Panc1 (cell line): Measurements from ENCODE around the gene GBP5. TPM values are rescaled to one million over a fixed set of nuclear protein-coding genes. Genes with fewer than 3 reads are reported as not detected.

Experiments
- ATAC-seq: fragments of 200-7000 bp; cut with Tn5 transposase; 2 replicates; pipeline ENCODE4 v1.9.1; 2020; ENCODE audit warnings: mild to moderate bottlenecking, moderate library complexity
- BruUV-seq: library from RNA; stranded (reverse); fragments of 400-500 nt; replicated peaks from 2 replicates; lab custom pipeline; 2021; lab: Mats Ljungman, UMichigan
- CTCF ChIA-PET: fragments of 300-600 bp; sonication (Branson Sonifier 250); formaldehyde crosslinking; loops from one replicate; lab custom pipeline; 2022; ENCODE audit warnings: antibody characterized with exemption; lab: Charles Lee
- POLR2A ChIA-PET: fragments of 300-600 bp; sonication (Branson Sonifier 250); formaldehyde crosslinking; loops from one replicate; lab custom pipeline; 2022; ENCODE audit warnings: antibody characterized with exemption; lab: Charles Lee
- DNase-seq: peaks from one replicate; pipeline ENCODE4 v3.0.0-alpha.2; 2010; ENCODE audit warnings: low read depth, low spot score
- H3K27ac ChIP-seq: 2 replicates; pipeline ENCODE4 v1.5.1; 2011; ENCODE audit warnings: mild to moderate bottlenecking, low read length, inconsistent platforms
- H3K27me3 ChIP-seq: fragments of 200-500 bp; sonication (Bioruptor generic); 2 replicates; pipeline ENCODE4 v1.6.0; 2014; ENCODE audit warnings: low read length, inconsistent platforms; ENCODE audit not compliant: control insufficient read depth, insufficient read depth
- H3K36me3 ChIP-seq: fragments of 200-500 bp; sonication (Bioruptor generic); 2 replicates; pipeline ENCODE4 v1.5.1; 2014; ENCODE audit warnings: inconsistent platforms, mild to moderate bottlenecking, low read length, moderate library complexity; ENCODE audit not compliant: control insufficient read depth, insufficient read depth
- H3K4me1 ChIP-seq: 2 replicates; pipeline ENCODE4 v1.5.1; 2011; ENCODE audit warnings: inconsistent platforms, mild to moderate bottlenecking, low read length, moderate library complexity; ENCODE audit not compliant: control insufficient read depth, insufficient read depth
- H3K4me3 ChIP-seq, 2 experiments: 2 replicates each; pipeline ENCODE4 v1.5.1; 2011 to 2012; ENCODE audit warnings: low read depth in 2 of 2, low read length in 2 of 2, mild to moderate bottlenecking in 2 of 2, inconsistent platforms in 1 of 2, moderate library complexity in 1 of 2
- H3K9me3 ChIP-seq: fragments of 200-500 bp; sonication (Bioruptor generic); 2 replicates; pipeline ENCODE4 v1.5.1; 2014; ENCODE audit warnings: low read depth, mild to moderate bottlenecking, inconsistent platforms, low read length, moderate library complexity; ENCODE audit not compliant: control insufficient read depth, insufficient read depth
- POLR2AphosphoS5 ChIP-seq: IDR thresholded peaks from 2 replicates; pipeline ENCODE4 v1.6.1; 2012; ENCODE audit warnings: mild to moderate bottlenecking, low read depth, low read length, moderate library complexity
- REST ChIP-seq, 2 experiments: IDR thresholded peaks; 2 replicates each; pipeline ENCODE4 v1.6.1; 2011 to 2012; ENCODE audit warnings: low read depth in 2 of 2, control low read depth in 1 of 2, low read length in 1 of 2, mild to moderate bottlenecking in 1 of 2, moderate library complexity in 1 of 2; ENCODE audit not compliant: insufficient read depth in 1 of 2
- SIN3A ChIP-seq: IDR thresholded peaks from 2 replicates; pipeline ENCODE4 v1.6.1; 2012; ENCODE audit warnings: low read depth, mild to moderate bottlenecking, low read length, moderate library complexity, borderline replicate concordance; ENCODE audit not compliant: insufficient read depth
- TCF7L2 ChIP-seq: IDR thresholded peaks from 2 replicates; pipeline ENCODE4 v1.6.1; 2011; ENCODE audit warnings: mild to moderate bottlenecking, low read depth, low read length, inconsistent platforms
- in situ Hi-C: cut with HindIII; loops from 2 replicates; pipeline ENCODE4 v1.10.0; 2016; ENCODE audit warnings: low sequenced_read_pairs, low pct_unique_long_range_greater_than_20kb
- intact Hi-C: fragments of 100-400 bp; cut with micrococcal nuclease; formaldehyde crosslinking; loops from one replicate; pipeline ENCODE4 v1.10.0; 2022; ENCODE audit not compliant: unreplicated experiment
- total RNA-seq: library from RNA; stranded (reverse); gene quantifications from one replicate; pipeline ENCODE4 v1.2.1, GENCODE V29; 2021; ENCODE audit not compliant: unreplicated experiment
- TF ChIP-seq, protein P1 (sequence below): fragments of 450-650 bp; IDR thresholded peaks from 2 replicates; pipeline ENCODE4 v1.5.1; 2017; ENCODE audit warnings: mild to moderate bottlenecking

The GBP5 gene
- total RNA-seq, 1 experiment from 2014 or later = 0.10 TPM

DNA sequence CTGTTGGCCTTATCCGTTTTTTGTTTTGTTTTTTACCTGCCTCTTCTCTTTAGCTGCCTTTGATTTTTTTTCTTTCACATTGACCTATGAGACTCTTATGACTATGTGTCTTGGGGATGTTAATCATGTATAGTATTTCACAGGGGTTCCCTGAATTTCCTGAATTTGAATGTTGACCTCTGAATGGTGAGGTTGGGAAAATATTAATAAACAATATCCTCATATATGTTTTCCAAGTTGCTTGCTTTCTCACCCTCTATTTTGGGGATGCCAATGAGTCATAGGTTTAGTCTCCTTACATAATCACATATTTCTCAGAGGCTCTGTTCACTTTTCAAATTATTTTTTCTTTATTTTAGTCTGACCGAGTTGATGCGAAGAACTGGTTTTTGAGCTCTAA is 29.6 kb downstream of the GBP5 start:
- ATAC-seq = no peak
- H3K9me3 ChIP-seq = no peaks in the 10 kb centered on the region
- ChIA-PET POLR2A (no interaction called here), CTCF (no interaction called here)
- intact Hi-C loops (no loop called here), in situ Hi-C loops (no loop called here)
- no peaks in the 10 kb centered on the region for H3K4me1 ChIP-seq
- no TSS peak for BruUV-seq
- TF ChIP-seq TCF7L2 (no peak), SIN3A (no peak), POLR2AphosphoS5 (no peak), REST (IDR thresholded peaks at IDR 0.05; ENCODE audit: insufficient read depth in 1 of 2, low read depth in 2 of 2, low read length in 1 of 2) (no peak)
- TF ChIP-seq, protein P1, sequence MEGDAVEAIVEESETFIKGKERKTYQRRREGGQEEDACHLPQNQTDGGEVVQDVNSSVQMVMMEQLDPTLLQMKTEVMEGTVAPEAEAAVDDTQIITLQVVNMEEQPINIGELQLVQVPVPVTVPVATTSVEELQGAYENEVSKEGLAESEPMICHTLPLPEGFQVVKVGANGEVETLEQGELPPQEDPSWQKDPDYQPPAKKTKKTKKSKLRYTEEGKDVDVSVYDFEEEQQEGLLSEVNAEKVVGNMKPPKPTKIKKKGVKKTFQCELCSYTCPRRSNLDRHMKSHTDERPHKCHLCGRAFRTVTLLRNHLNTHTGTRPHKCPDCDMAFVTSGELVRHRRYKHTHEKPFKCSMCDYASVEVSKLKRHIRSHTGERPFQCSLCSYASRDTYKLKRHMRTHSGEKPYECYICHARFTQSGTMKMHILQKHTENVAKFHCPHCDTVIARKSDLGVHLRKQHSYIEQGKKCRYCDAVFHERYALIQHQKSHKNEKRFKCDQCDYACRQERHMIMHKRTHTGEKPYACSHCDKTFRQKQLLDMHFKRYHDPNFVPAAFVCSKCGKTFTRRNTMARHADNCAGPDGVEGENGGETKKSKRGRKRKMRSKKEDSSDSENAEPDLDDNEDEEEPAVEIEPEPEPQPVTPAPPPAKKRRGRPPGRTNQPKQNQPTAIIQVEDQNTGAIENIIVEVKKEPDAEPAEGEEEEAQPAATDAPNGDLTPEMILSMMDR = no peak
- DNase-seq = no peak
- no peaks in the 10 kb centered on the region for H3K27me3 ChIP-seq
- H3K4me3 ChIP-seq = no peak overlapping the region
- H3K27ac ChIP-seq = no peak overlapping the region
- no peaks in the 10 kb centered on the region for H3K36me3 ChIP-seq

Other genes starting within 250 kb of the GBP5 start
- 2.5 TPM for gene GBP3, start 250.0 kb downstream of the GBP5 start, total RNA-seq
- 0.80 TPM for gene GBP1, start 207.7 kb downstream of the GBP5 start, total RNA-seq
- 3.0 TPM for gene GBP2, start 146.7 kb downstream of the GBP5 start, total RNA-seq
- not detected for gene GBP7, start 96.9 kb downstream of the GBP5 start, total RNA-seq
- 3.3 TPM for gene GBP4, start 73.9 kb downstream of the GBP5 start, total RNA-seq
- gene GBP6, start 91.2 kb upstream of the GBP5 start, total RNA-seq = not detected